Caco-2 (cell line): ENCODE results near the gene RIOX2. TPM values are rescaled to one million over a fixed set of nuclear protein-coding genes. Genes with fewer than 3 reads are reported as not detected.

Experiments used
- BruUV-seq: library from RNA; stranded (reverse); fragments of 400-500 nt; replicated peaks from 2 replicates; lab custom pipeline; 2021; lab: Mats Ljungman, UMichigan
- CTCF ChIA-PET: fragments of 300-600 bp; sonication (Branson Sonifier 250); formaldehyde crosslinking; loops from one replicate; lab custom pipeline; 2022; ENCODE audit warnings: antibody characterized with exemption; lab: Charles Lee
- POLR2A ChIA-PET: fragments of 300-600 bp; sonication (Branson Sonifier 250); formaldehyde crosslinking; loops from one replicate; lab custom pipeline; 2022; ENCODE audit warnings: antibody characterized with exemption; lab: Charles Lee
- DNase-seq, 2 experiments: peaks; one replicate each; pipeline versions ENCODE4 v3.0.0 to v3.0.0-alpha.2; 2020 to 2022
- H3K27me3 ChIP-seq: replicated peaks from 2 replicates; pipeline ENCODE4 v1.6.0; 2011; ENCODE audit warnings: low read length; ENCODE audit not compliant: control insufficient read depth, insufficient read depth
- H3K36me3 ChIP-seq: 2 replicates; pipeline ENCODE4 v1.5.1; 2011; ENCODE audit warnings: low read length; ENCODE audit not compliant: control insufficient read depth, insufficient read depth
- H3K4me1 ChIP-seq: fragments of 250-450 bp; sonication (Bioruptor Pico); 2 replicates; pipeline ENCODE4 v1.5.1; 2020; ENCODE audit warnings: mild to moderate bottlenecking
- H3K4me3 ChIP-seq: 2 replicates; pipeline ENCODE4 v1.5.1; 2011; ENCODE audit warnings: low read depth, mild to moderate bottlenecking, control low read depth, low read length
- H3K9me3 ChIP-seq: fragments of 250-450 bp; sonication (Bioruptor Pico); 2 replicates; pipeline ENCODE4 v1.5.1; 2020; ENCODE audit warnings: mild to moderate bottlenecking, moderate library complexity
- H3K27ac Mint-ChIP-seq: one replicate; pipeline ENCODE4 v1.8.0; 2022; ENCODE audit warnings: mixed read lengths; ENCODE audit not compliant: unreplicated experiment
- H3K27me3 Mint-ChIP-seq: one replicate; pipeline ENCODE4 v1.8.0; 2022; ENCODE audit warnings: mixed read lengths; ENCODE audit not compliant: insufficient read depth, unreplicated experiment
- H3K36me3 Mint-ChIP-seq: one replicate; pipeline ENCODE4 v1.8.0; 2022; ENCODE audit warnings: mild to moderate bottlenecking, mixed read lengths; ENCODE audit not compliant: insufficient read depth, unreplicated experiment
- H3K4me1 Mint-ChIP-seq: one replicate; pipeline ENCODE4 v1.8.0; 2022; ENCODE audit warnings: low read depth, mixed read lengths; ENCODE audit not compliant: unreplicated experiment
- H3K4me3 Mint-ChIP-seq: one replicate; pipeline ENCODE4 v1.8.0; 2022; ENCODE audit warnings: mild to moderate bottlenecking, moderate library complexity, mixed read lengths; ENCODE audit not compliant: unreplicated experiment
- H3K9me3 Mint-ChIP-seq: one replicate; pipeline ENCODE4 v1.8.0; 2022; ENCODE audit warnings: mixed read lengths; ENCODE audit not compliant: unreplicated experiment
- intact Hi-C: fragments of 100-400 bp; cut with micrococcal nuclease; formaldehyde crosslinking; loops from one replicate; pipeline ENCODE4 v1.10.0; 2022; ENCODE audit not compliant: unreplicated experiment
- total RNA-seq: library from RNA; stranded (reverse); gene quantifications from 2 replicates; pipeline ENCODE4 v1.2.3, GENCODE V29; 2022
- TF ChIP-seq, protein P1 (sequence below), 2 experiments: fragments of 200-600 bp in 1 of 2; IDR thresholded peaks; 1 replicate in 1 of 2; 2 replicates in 1 of 2; pipeline versions ENCODE4 v1.5.1 to v1.8.0; 2011 to 2022; ENCODE audit warnings: antibody characterized with exemption in 1 of 2, control low read depth in 1 of 2, inconsistent platforms in 1 of 2, low read depth in 1 of 2, low read length in 1 of 2, mild to moderate bottlenecking in 1 of 2, moderate library complexity in 1 of 2; ENCODE audit not compliant: insufficient read depth in 1 of 2, severe bottlenecking in 1 of 2, unreplicated experiment in 1 of 2

The RIOX2 gene
- total RNA-seq, 1 experiment from 2014 or later: 25.0 TPM

DNA sequence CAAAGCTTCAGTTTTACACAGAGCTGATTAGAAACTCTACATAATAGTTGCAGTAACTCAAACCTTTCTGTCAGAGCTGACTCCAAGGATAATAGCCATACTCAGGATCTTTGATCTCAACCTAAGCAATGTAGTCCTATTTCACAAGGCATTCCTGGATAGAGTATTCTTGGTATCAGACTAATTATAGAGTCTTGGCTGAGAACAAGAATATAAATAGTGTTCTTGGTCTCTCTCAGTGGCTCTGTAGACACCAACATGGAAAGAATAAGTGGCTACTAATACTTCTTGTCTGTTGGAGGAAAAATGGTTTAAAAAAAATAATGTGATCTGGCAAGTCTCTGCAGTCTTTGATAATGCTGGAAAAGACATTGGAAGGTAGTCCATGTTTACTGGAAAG lies 55.7 kb downstream of the RIOX2 start:
- no peaks in the 10 kb centered on the region for H3K9me3 Mint-ChIP-seq
- POLR2A ChIA-PET: no interaction called here
- no peaks in the 10 kb centered on the region for H3K4me1 Mint-ChIP-seq
- CTCF ChIA-PET: no interaction called here
- TF ChIP-seq, protein P1, sequence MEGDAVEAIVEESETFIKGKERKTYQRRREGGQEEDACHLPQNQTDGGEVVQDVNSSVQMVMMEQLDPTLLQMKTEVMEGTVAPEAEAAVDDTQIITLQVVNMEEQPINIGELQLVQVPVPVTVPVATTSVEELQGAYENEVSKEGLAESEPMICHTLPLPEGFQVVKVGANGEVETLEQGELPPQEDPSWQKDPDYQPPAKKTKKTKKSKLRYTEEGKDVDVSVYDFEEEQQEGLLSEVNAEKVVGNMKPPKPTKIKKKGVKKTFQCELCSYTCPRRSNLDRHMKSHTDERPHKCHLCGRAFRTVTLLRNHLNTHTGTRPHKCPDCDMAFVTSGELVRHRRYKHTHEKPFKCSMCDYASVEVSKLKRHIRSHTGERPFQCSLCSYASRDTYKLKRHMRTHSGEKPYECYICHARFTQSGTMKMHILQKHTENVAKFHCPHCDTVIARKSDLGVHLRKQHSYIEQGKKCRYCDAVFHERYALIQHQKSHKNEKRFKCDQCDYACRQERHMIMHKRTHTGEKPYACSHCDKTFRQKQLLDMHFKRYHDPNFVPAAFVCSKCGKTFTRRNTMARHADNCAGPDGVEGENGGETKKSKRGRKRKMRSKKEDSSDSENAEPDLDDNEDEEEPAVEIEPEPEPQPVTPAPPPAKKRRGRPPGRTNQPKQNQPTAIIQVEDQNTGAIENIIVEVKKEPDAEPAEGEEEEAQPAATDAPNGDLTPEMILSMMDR (IDR thresholded peaks at IDR 0.05; ENCODE audit: insufficient read depth in 1 of 2, low read depth in 1 of 2, low read length in 1 of 2, severe bottlenecking in 1 of 2, unreplicated experiment in 1 of 2): no peak
- H3K4me3 Mint-ChIP-seq: no peak overlapping the region
- H3K27ac Mint-ChIP-seq: no peak overlapping the region
- peaks cover 2% of the 10 kb centered on the region for H3K27me3 Mint-ChIP-seq
- no peak overlapping the region for H3K4me3 ChIP-seq
- H3K9me3 ChIP-seq: no peaks in the 10 kb centered on the region
- no peaks in the 10 kb centered on the region for H3K27me3 ChIP-seq
- no peaks in the 10 kb centered on the region for H3K36me3 Mint-ChIP-seq
- intact Hi-C loops: no loop called here
- BruUV-seq: no TSS peak
- peaks cover 1% of the 10 kb centered on the region; the same call in 1 of the 2 replicates for H3K4me1 ChIP-seq
- no peak for DNase-seq
- no peaks in the 10 kb centered on the region for H3K36me3 ChIP-seq

DNA sequence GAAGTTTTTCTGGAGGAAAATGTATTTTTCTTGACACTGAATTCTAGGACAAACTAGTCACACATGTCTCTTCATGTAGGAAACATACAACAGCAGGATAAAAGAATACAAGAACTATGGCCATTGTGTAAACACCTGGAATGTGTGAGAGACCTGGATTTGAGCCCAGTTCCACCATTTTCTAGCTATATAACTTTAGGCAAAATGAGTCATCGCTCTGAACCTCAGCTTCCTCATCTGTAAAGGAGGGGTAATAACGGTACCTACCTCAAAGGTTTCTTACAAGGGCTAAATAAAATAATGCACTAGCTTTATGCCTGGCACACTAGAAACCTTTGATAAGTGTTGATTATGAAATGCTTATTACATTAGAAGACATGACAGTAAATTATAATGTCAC lies 57.8 kb downstream of the RIOX2 start:
- intact Hi-C loops: no loop called here

DNA sequence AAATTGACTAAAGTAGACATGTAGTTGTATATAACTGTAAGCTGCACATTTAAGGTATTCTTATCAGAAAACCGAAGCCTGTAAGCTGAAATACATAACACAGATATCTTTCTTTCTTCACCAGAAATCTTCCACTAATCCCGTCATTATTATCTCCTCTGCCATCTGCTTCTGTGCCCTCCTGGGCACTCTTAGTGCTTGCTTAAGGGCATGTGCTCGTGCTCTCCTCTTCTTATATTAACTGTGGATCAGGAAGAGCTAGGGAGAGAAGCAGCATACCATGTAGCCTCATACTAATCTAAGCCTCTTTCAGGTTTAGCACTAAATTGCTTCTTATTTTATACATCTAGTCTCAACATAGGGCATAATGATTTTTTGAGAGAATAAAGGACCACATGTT lies 60.8 kb downstream of the RIOX2 start:
- Mint-ChIP-seq H3K9me3 (no peaks in the 10 kb centered on the region), H3K4me1 (no peaks in the 10 kb centered on the region), H3K27me3 (no peaks in the 10 kb centered on the region), H3K36me3 (no peaks in the 10 kb centered on the region), H3K4me3 (no peak overlapping the region), H3K27ac (no peak overlapping the region)
- DNase-seq: no peak
- no peak overlapping the region for H3K4me3 ChIP-seq
- POLR2A ChIA-PET: no interaction called here
- H3K27me3 ChIP-seq: no peaks in the 10 kb centered on the region
- H3K9me3 ChIP-seq: no peaks in the 10 kb centered on the region
- H3K36me3 ChIP-seq: no peaks in the 10 kb centered on the region
- peaks cover 10% of the 10 kb centered on the region for H3K4me1 ChIP-seq
- BruUV-seq: no TSS peak
- CTCF ChIA-PET: no interaction called here
- TF ChIP-seq, protein P1 (IDR thresholded peaks at IDR 0.05; ENCODE audit: insufficient read depth in 1 of 2, low read depth in 1 of 2, low read length in 1 of 2, severe bottlenecking in 1 of 2, unreplicated experiment in 1 of 2): no peak
- intact Hi-C loops: no loop called here

More for the DNA sequence above, 57.8 kb downstream of the RIOX2 start:
- Histone ChIP-seq H3K4me1 (peaks cover 10% of the 10 kb centered on the region), H3K27me3 (no peaks in the 10 kb centered on the region), H3K4me3 (no peak overlapping the region), H3K9me3 (no peaks in the 10 kb centered on the region), H3K36me3 (no peaks in the 10 kb centered on the region)
- DNase-seq: no peak
- Mint-ChIP-seq H3K27ac (no peak overlapping the region), H3K36me3 (no peaks in the 10 kb centered on the region), H3K4me1 (no peaks in the 10 kb centered on the region), H3K27me3 (peaks cover 2% of the 10 kb centered on the region), H3K4me3 (no peak overlapping the region), H3K9me3 (no peaks in the 10 kb centered on the region)
- TF ChIP-seq, protein P1 (IDR thresholded peaks at IDR 0.05; ENCODE audit: insufficient read depth in 1 of 2, low read depth in 1 of 2, low read length in 1 of 2, severe bottlenecking in 1 of 2, unreplicated experiment in 1 of 2): no peak
- POLR2A ChIA-PET: no interaction called here
- no TSS peak for BruUV-seq
- CTCF ChIA-PET: no interaction called here
